SK-N-MC (cell line): Measurements from ENCODE around the gene PAIP1.

Experiments
- EZH2 ChIP-seq: fragments of 200-600 bp; sonication (generic); IDR thresholded peaks from one replicate; pipeline ENCODE4 v1.6.1; 2017; ENCODE audit warnings: antibody characterized with exemption
- FOXP2 ChIP-seq: optimal IDR thresholded peaks from 2 replicates; pipeline ENCODE3; 2011; ENCODE audit warnings: mild to moderate bottlenecking, moderate library complexity; ENCODE audit not compliant: insufficient read depth; ENCODE audit errors: extremely low read length, control extremely low read depth
- POLR2AphosphoS5 ChIP-seq: IDR thresholded peaks from 2 replicates; pipeline ENCODE4 v1.6.1; 2012; ENCODE audit warnings: mild to moderate bottlenecking, low read depth, low read length, borderline replicate concordance

DNA sequence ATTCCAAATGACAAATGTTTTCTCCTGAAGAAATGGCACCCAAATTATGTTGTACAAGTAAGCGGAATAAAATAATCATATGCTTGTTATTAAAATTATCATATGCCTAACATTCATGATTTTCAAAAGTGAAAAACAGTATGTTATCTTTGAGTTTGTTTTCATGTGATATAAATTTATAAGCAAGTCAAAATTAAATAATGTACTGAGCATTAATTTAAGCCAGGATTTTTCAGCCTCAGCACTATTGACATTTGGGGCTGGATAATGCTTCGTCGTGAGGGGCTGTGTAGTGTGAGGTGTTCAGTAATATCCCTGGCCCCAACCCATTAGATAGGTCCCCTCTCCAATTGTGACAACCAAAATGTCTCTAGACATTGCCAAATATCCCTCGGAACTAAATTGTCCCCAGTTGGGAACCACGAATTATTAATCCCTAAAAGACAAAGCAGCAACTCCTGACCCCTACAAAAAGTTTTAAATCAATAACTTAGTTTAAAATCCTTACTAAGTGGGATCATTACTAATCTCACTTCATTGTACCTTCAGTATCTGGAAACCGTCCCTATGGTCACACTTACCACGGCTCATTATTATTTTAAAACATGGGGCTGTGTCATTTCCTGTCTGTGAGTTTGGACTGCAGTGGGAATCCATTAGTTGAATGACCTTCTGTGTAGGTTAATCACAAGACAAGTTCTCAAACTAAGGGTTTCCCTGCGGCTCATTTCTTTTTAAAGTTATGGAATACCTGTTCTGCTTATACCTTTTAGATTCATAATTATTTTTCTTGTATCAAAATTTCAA lies 44.8 kb upstream of the PAIP1 start:
- TF ChIP-seq EZH2: no peak
- no peak for TF ChIP-seq POLR2AphosphoS5
- no peak for TF ChIP-seq FOXP2
